ENCODE measurements around the gene EXOC2.
"Not testable (repeated sequence)": the region's sequence is repeated elsewhere in the genome, so short reads cannot be mapped to it uniquely, and the experiment has no call there.

The EXOC2 gene

GRCh38 chr6:582370-582769 is 110.6 kb downstream of the EXOC2 start:
- DNase-seq: no peak

GRCh38 chr6:579339-579738 is 113.6 kb downstream of the EXOC2 start:
- no peak for DNase-seq

- no peak for DNase-seq
Observed at GRCh38 chr6:572596-573265, 120.2 kb downstream of the EXOC2 start.

DNA sequence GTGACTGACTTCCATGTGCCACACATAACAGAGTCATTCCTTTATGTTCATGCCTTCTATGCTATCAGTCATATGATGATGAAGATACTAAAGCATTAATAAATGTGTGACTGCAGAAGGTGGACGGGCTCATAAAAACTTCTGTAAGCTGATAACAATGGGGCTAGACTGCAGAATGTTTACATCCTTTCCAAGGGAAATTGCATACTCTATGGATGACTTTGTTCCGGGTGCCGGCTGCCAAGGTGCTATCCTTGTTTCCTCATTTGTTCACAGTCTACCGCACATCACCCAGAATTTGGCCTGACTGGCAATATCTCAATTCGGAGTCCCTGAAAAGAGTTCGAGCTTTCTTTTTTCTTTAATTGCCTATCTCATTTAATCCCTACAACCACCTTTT is 121.0 kb downstream of the EXOC2 start:
- no peak for DNase-seq

GRCh38 chr6:570825-571224 is 122.1 kb downstream of the EXOC2 start:
- DNase-seq: no peak

GRCh38 chr6:568954-569523 is 123.9 kb downstream of the EXOC2 start:
- DNase-seq: no peak

- DNase-seq: no peak
Observed at GRCh38 chr6:568085-568484, 124.9 kb downstream of the EXOC2 start.

- no peak for DNase-seq
Observed at GRCh38 chr6:563863-564262, 129.1 kb downstream of the EXOC2 start.

GRCh38 chr6:562052-562676 is 130.8 kb downstream of the EXOC2 start:
- DNase-seq: no peak

GRCh38 chr6:561335-561734 is 131.6 kb downstream of the EXOC2 start:
- DNase-seq: not testable (repeated sequence)

DNA sequence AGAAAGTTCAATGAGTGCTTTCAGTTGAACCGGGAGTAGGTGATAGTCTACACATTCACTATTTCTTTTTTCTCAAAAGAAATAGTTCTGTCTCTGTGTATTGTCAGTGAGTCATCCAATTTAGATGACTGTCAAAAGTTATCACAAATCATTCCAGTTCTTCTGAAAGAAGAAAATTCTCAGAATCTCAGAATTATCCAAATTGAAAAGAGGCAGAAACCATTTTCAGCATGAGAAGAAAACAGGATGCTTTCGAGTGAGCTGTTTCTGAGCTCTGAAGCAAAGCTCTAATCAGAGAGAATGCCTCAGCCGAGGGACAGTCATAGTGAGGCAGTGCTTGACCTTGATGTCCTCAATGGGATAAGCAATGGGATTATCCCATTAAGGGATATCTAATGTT is 134.0 kb downstream of the EXOC2 start:
- no peak for DNase-seq

DNA sequence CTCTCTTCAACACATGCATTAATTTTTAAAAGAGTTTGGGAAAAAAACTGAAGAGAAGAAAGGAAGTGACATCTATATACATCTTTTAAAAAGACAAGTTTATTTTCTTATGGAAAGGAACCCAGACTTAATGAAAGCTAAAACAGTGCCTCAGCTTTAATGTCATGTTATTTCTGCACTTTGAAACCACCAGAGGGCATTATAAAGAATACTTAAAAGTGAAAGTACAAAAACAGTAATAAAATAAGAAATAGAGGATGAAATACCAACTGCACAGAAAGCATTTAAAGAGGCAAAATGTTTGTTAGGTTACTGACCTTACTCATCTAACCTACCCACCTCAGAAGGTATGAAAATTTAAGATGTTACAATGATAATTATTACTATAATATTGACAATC is 134.8 kb downstream of the EXOC2 start:
- DNase-seq: no peak

DNA sequence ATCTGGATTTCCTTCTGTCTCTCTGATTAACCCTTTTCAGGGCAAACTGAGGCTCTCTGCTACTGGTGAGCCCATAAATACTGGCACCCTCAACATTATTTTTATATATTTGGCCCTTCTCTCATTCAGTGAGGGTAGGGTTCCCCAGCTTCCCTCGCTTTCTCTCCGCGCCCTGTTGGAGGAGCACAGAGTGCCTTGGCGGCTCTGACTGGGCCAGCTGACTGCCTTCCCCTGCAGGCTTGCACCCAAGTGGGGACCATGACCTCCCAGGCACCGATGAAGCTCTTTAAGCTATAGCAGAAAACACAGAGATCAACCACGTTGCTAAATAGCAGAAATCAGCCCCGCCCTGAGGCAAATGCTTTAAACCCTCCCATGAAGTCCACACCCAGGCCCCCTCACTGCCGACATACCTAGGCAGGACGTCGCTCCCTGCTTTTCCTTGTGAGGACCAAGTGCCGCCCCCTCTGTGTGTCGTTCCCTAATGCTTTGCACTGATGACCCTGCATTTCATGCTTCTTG is 141.0 kb downstream of the EXOC2 start:
- no peak for DNase-seq

DNA sequence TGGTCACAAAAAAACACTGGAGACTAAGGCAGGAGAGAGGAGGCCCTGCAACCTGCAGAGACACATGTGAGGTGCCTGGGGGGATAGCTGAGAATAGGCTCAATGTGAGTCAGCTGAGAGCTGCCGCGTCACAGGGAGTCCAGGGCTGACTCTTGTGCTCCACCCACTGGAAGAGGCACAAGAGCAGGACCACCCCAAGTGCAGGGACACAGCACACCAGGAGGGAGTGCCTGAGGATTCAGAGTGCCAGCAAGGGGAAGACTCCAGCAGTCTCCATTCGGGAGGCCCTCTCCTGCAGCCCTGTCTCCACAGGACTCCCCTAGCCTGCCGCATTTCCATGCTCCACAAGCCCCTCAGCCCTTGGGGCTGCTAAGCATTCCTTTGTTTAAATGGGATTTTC is 141.5 kb downstream of the EXOC2 start:
- peak; percentile 61 to 69 for DNase-seq

DNA sequence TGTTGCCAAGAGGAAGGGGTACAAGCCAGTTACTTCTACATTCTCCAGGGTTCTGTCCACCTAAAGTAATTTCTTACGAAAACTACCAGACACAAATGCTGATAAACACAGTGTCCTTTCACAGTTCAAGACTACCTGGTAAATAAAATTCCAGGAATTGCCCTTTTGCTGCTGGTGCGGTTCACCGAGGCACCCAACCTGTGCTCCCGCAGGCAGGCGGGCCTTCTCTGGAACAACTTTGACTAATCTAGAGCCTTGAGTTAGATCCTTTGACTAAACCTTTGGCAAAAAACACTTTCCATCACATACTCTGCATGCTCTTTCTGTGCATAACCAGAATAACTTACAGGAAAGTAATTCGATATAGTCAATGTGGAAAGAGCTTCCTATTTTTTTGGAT is 143.0 kb downstream of the EXOC2 start:
- peak; percentile 59 to 61 for DNase-seq

- DNase-seq: peak; percentile 61 to 70
Observed at GRCh38 chr6:548517-548916, 144.4 kb downstream of the EXOC2 start.

GRCh38 chr6:548091-548490 is 144.8 kb downstream of the EXOC2 start:
- no peak for DNase-seq

DNA sequence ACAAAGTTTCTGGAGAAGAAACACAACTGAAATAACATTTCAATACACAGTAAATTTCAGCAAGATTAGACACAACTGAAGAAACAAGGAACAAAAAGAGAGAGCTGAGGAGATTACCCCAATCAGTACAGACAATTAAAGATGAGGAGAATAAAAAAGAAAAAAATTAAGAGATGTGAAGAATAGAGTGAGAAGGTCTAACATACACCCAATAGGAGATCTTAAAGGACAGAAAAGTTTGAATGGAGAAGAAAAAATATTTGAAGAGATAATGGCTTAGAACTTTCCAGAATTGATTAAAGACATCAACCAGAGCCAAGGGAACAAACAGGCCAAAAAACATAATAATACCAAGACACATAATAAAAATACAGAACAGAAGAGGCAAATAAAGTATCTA is 152.4 kb downstream of the EXOC2 start:
- DNase-seq: no peak

DNA sequence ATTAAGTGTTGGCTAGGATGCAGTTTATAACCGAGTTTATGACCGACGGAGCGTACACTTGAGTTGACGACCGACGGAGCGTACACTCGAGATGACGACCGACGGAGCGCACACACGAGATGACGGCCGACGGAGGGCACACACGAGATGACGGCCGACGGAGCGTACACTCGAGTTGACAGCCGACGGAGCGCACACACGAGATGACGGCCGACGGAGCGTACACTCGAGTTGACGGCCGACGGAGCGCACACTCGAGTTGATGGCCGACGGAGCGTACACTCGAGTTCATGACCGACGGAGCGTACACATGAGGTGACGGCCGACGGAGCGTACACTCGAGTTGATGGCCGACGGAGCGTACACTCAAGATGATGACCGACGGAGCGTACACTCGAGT is 155.8 kb downstream of the EXOC2 start:
- no peak for DNase-seq

DNA sequence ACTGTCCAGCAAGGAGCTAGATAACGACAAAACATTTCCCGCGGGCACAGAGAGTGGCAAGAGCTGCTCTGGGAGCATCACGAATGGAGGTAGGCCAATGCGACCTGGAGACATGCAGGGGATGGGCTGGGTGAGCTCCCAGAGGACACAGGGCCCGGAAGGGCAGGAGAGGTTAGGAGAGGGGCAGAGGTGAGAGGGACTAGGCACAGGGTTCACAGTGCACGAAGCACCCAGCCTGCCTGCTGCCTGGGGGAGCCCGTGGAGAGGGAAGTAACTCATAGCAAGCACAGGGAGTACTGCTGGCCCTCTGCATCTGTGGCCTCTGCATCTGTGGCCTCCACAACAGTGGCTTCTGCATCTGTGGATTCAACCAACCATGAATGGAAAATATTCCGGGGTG is 162.5 kb downstream of the EXOC2 start:
- no peak for DNase-seq

- DNase-seq: no peak
Observed at GRCh38 chr6:528989-529388, 163.9 kb downstream of the EXOC2 start.

GRCh38 chr6:527989-528673 is 164.8 kb downstream of the EXOC2 start:
- DNase-seq: no peak

DNA sequence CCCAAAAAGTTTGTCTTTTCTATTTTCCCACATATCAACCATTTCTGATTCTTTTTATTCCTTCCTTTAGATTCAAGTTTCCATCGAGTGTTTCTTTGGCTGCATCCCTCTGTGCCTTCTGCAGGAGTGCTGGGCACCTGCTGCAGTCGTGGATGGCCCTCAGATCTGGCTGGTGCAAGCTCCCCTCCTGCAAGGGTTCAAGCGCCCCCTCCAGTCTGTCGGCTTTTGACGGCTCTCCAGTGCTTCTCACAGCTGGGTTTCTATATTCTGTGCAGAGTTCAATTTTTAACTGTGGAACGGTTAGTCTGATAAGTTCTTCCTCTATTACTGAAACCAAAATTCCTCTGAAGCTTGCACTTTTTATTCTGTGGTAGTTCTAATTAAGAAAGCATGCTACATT is 168.1 kb downstream of the EXOC2 start:
- no peak for DNase-seq

DNA sequence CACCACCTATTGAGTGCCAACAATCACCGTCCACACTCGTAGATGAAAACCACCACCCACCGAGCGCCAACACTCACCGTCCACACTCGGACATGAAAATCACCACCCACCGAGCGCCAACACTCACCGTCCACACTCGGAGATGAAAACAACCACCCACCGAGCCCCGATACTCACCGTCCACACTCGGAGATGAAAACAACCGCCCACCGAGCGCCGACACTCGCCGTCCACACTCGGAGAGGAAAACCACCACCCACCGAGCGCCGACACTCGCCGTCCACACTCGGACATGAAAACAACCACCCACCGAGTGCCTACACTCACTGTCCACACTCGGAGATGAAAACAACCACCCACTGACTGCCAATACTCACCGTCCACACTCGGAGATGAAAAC is 172.1 kb downstream of the EXOC2 start:
- DNase-seq: no peak
